DND-41 (cell line): ENCODE data around the gene LINC01488.

Source experiments
- ATAC-seq: fragments of 200-7000 bp; cut with Tn5 transposase; 3 replicates; pipeline ENCODE4 v1.9.1; 2021; ENCODE audit warnings: low read depth; ENCODE audit not compliant: insufficient read depth
- DNase-seq: peaks from one replicate; pipeline ENCODE4 v3.0.0-alpha.2; 2020
- H2AFZ ChIP-seq: 2 replicates; pipeline ENCODE4 v1.6.0; 2012; ENCODE audit warnings: low read depth, low read length
- H3K27ac ChIP-seq: 2 replicates; pipeline ENCODE4 v1.5.1; 2012; ENCODE audit warnings: low read length, inconsistent platforms
- H3K27me3 ChIP-seq: fragments of 200-600 bp; sonication (generic); 2 replicates; pipeline ENCODE4 v1.6.0; 2012; ENCODE audit warnings: low read length, mild to moderate bottlenecking, inconsistent platforms; ENCODE audit not compliant: insufficient read depth, poor library complexity
- H3K36me3 ChIP-seq: 2 replicates; pipeline ENCODE4 v1.5.1; 2012; ENCODE audit warnings: low read length, inconsistent platforms; ENCODE audit not compliant: insufficient read depth
- H3K4me1 ChIP-seq: 2 replicates; pipeline ENCODE4 v1.5.1; 2012; ENCODE audit warnings: mild to moderate bottlenecking, low read length; ENCODE audit not compliant: insufficient read depth
- H3K4me2 ChIP-seq: 2 replicates; pipeline ENCODE4 v1.6.0; 2012; ENCODE audit warnings: mild to moderate bottlenecking, moderate library complexity, low read length, inconsistent platforms; ENCODE audit not compliant: insufficient read depth
- H3K4me3 ChIP-seq, 2 experiments: fragments of 200-600 bp in 1 of 2; shearing (Covaris generic) in 1 of 2; 2 replicates each; pipeline ENCODE4 v1.5.1; 2012 to 2016; ENCODE audit warnings: inconsistent platforms in 2 of 2, low read length in 2 of 2, mild to moderate bottlenecking in 2 of 2, low read depth in 1 of 2, moderate library complexity in 1 of 2
- H3K79me2 ChIP-seq: 2 replicates; pipeline ENCODE4 v1.6.0; 2012; ENCODE audit warnings: low read length, inconsistent platforms; ENCODE audit not compliant: insufficient read depth
- H3K9ac ChIP-seq: 2 replicates; pipeline ENCODE4 v1.6.0; 2012; ENCODE audit warnings: low read depth, mild to moderate bottlenecking, inconsistent platforms, low read length, moderate library complexity
- H3K9me3 ChIP-seq: 2 replicates; pipeline ENCODE4 v1.5.1; 2012; ENCODE audit warnings: low read length, moderate library complexity, mild to moderate bottlenecking, inconsistent platforms; ENCODE audit not compliant: insufficient read depth, severe bottlenecking
- H4K20me1 ChIP-seq: 2 replicates; pipeline ENCODE4 v1.6.0; 2012; ENCODE audit warnings: low read length; ENCODE audit not compliant: insufficient read depth
- CTCF ChIP-seq: IDR thresholded peaks from 2 replicates; pipeline ENCODE4 v1.5.1; 2012; ENCODE audit warnings: borderline replicate concordance, low read length, moderate library complexity, mild to moderate bottlenecking; ENCODE audit not compliant: poor library complexity, severe bottlenecking; ENCODE audit errors: extremely low read depth
- EZH2 ChIP-seq: IDR thresholded peaks from 3 replicates; pipeline ENCODE4 v1.6.1; 2012; ENCODE audit warnings: borderline replicate concordance, low read depth, mild to moderate bottlenecking, moderate library complexity, low read length, inconsistent platforms; ENCODE audit not compliant: severe bottlenecking

LINC01488 gene

GRCh38 chr11:69537126-69537525 lies 55.7 kb downstream of the LINC01488 start:
- ATAC-seq (no peak), DNase-seq (no peak)
- Histone ChIP-seq H3K27me3 (peaks cover 5% of the 10 kb centered on the region), H2AFZ (no peak overlapping the region), H3K9me3 (no peaks in the 10 kb centered on the region), H3K79me2 (no peaks in the 10 kb centered on the region), H3K4me3 (no peak overlapping the region), H3K27ac (no peak overlapping the region), H3K36me3 (no peaks in the 10 kb centered on the region), H3K9ac (no peak overlapping the region), H4K20me1 (0 out of 2 replicates have a peak, but pooled peaks cover 2% of the 10 kb centered on the region), H3K4me1 (no peaks in the 10 kb centered on the region), H3K4me2 (no peak overlapping the region)
- no peak for TF ChIP-seq EZH2
- TF ChIP-seq CTCF, result no peak

GRCh38 chr11:69537855-69538640 lies 56.6 kb downstream of the LINC01488 start:
- peaks cover 2% of the 10 kb centered on the region; the same call in 1 of the 2 replicates for H4K20me1 ChIP-seq
- peaks cover 5% of the 10 kb centered on the region for H3K27me3 ChIP-seq
- no peak overlapping the region for H2AFZ ChIP-seq
- H3K79me2 ChIP-seq, result no peaks in the 10 kb centered on the region
- no peaks in the 10 kb centered on the region for H3K36me3 ChIP-seq
- no peak overlapping the region for H3K9ac ChIP-seq
- H3K4me2 ChIP-seq, result no peak overlapping the region
- no peak for DNase-seq
- no peak overlapping the region for H3K27ac ChIP-seq
- no peaks in the 10 kb centered on the region for H3K9me3 ChIP-seq
- no peak for ATAC-seq
- no peaks in the 10 kb centered on the region for H3K4me1 ChIP-seq
- no peak overlapping the region for H3K4me3 ChIP-seq
- TF ChIP-seq CTCF (no peak), EZH2 (no peak)

GRCh38 chr11:69538854-69539253 lies 57.4 kb downstream of the LINC01488 start:
- no peak overlapping the region for H3K27ac ChIP-seq
- H3K9ac ChIP-seq, result no peak overlapping the region
- H3K36me3 ChIP-seq, result no peaks in the 10 kb centered on the region
- no peak overlapping the region for H3K4me2 ChIP-seq
- ATAC-seq (no peak), DNase-seq (no peak)
- TF ChIP-seq EZH2, result no peak
- no peak for TF ChIP-seq CTCF
- no peaks in the 10 kb centered on the region for H3K79me2 ChIP-seq
- H3K27me3 ChIP-seq, result peaks cover 5% of the 10 kb centered on the region
- H2AFZ ChIP-seq, result no peak overlapping the region
- H4K20me1 ChIP-seq, result peaks cover 1% of the 10 kb centered on the region; the same call in 1 of the 2 replicates
- H3K4me3 ChIP-seq, result no peak overlapping the region
- no peaks in the 10 kb centered on the region for H3K4me1 ChIP-seq
- no peaks in the 10 kb centered on the region for H3K9me3 ChIP-seq
